A549 treated with AZD9567 at 1 μM for 4 hours (cell line): ENCODE data around the gene GNB1. TPM values are rescaled to one million over a fixed set of nuclear protein-coding genes. Genes with fewer than 3 reads are reported as not detected.

Experiments
- total RNA-seq: library from RNA; stranded (reverse); fragments of 200-300 nt; extraction: Qiagen RNA extraction; gene quantifications from 5 replicates; pipeline ENCODE4 v1.2.3, GENCODE V29; 2022; ENCODE audit not compliant: insufficient read depth

Gene GNB1
- total RNA-seq, result 178 to 303 TPM (median 196 TPM) in 5 replicates

DNA sequence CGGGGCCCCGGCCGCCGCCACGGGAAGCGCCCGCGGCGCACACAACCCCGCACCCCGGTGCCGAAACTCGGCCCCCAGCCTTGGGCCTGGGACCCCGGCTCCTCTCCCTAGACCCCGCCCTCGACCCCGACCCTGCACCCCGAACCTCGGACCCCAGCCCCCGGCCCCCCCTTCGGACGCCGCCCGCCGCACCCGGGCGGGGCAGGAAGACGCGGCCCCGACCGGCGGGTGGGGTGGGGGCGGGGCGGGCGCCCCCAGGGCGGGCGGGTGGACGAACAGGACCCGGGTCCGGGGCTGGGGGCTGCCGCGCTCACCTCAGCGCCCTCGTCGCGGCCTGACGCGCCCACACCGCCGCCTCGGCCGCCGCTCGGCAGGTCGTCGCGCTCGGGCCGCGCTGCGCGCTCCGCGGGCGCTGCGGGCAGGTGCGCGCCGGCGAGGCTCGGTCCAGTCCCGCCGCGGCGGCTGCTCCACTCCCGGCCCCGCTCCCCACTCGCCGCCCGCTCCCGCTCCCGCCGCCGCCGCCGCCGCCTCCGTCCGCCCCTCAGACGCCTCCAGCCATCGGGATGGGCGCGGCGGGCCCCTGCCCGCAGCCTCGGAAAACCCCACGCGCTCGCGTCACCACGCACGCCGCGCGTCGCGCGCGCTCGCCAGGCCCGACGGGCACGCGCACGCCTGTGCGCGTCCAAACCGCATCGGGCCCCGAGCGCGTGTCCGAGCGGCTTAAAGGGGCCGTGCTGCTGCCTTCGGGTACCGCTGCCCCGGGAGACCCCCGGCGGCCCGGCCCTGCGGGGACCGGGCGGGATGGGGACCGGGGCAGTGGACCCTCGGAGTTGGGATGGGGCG, at the start of gene GNB1:
Gene GNB1 (minus strand): TSS at position 582 of the 843 bp plus-strand sequence. CDS start 65,634 bp downstream, outside the sequence.

DNA sequence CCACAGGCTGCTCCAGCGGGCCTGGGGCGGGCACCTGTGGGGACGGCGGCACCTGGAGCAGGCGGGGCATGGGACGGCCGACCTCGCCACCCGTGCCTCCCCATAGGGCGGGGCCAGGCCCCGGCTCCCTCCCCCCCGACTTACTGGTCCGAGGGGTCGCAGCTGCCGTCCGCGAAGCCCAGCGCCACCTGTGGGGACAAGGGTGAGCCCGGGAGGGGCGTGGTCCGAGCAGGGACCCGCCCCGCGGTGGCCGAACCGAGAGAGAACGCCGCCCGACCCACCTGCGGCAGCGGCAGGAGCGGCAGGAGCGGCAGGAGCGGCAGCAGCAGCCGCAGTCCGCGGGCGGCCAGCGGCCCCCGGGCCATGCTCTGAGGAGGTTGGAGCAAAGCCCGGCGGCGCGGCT, 28.0 kb upstream of the GNB1 start, which contains the start of gene TMEM52:
Gene TMEM52 (minus strand): TSS at position 379 of the 403 bp plus-strand sequence. CDS start 14 bp downstream, at position 365.

DNA sequence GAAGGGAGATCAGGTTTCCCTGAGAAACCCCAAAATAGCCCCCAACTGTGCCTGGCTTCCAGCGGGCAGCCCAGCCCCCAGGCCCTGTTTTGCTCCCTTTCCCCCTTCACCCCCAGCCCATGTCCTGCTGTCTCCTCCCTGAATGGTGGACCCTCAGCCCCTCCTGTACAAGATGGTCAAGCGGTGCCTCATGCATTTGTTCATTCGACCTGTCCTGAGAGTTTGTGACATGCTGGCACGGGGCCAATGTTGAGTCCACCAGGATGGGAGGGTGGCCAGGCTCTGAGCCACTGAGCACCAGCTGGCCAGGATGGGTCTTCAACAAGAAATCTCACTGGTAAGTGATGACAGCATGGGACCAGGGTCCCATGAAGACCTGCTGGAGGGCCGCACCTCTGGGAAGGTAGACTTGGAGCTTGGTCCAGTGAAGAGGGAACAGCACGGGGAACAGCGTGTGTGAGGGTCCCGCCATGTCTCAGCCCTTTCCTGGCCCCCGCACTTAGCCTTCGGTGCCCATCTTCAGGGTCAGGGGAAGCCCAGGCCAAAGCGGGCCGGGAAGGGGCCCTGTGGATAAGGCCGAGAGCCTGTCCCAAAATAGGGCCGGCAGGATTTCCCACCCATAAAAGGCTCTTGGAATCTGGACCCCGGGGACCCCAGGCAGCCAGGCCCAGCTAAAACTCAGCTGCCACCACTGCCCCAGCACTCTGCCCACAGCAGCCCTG, 24.2 kb upstream of the GNB1 start, which contains the start of gene CALML6:
Gene CALML6 (plus strand): TSS at position 290 of the 722 bp plus-strand sequence. CDS start 21 bp downstream, at position 311.

DNA sequence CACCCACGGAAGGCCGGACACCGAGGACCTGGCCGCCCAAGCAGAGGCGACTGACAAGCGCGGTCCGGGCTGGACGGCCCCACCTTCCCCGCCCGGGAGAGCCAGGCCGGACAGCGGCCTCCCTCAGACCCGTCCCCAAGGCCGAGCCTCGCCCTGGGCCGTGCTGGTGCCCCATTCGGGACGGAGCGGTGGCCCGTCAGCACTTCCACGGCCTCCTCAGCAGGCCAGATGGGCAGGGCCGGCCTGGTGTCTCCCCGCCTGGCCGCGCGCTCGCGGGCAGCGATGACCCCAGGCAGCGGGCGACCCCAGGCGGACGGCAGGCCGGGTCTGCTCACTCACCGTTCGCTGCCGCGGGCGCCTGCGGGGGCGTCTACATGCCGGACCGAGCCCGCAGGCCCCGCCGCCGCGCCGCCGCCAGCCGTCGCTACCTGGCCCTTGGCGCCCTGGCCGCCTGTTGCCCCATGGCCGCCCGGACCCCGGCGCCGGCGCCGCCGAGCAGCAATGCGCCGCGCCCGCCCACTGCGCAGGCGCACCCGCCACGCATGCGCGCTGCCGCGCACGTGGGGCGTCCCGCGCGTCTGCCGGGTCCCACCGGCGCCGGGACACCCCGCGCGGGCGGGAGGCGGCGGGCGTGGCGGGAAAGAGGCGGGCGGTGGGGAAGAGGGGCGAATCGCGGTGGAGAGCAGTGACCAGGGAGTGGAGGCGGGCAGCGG, 112.8 kb downstream of the GNB1 start, which contains the start of gene NADK:
Gene NADK (minus strand): TSS at position 521 of the 713 bp plus-strand sequence. CDS start 13,064 bp downstream, outside the sequence.

Other genes with a start within 250 kb of the GNB1 start
- gene CDK11B, start 232.1 kb downstream of the GNB1 start, total RNA-seq, result 18.6 to 26.2 TPM (median 25.1 TPM) in 5 replicates
- 10.2 to 13.3 TPM (median 12.6 TPM) in 5 replicates for gene SLC35E2B, start 198.3 kb downstream of the GNB1 start, total RNA-seq
- gene CDK11A, start 166.7 kb downstream of the GNB1 start, total RNA-seq, result 21.7 to 26.3 TPM (median 25.2 TPM) in 5 replicates
- 29.5 to 43.4 TPM (median 41.6 TPM) in 5 replicates for gene NADK, start 112.6 kb downstream of the GNB1 start, total RNA-seq
- 0.16 to 0.42 TPM (median 0.19 TPM) in 4 of 5 replicates, not detected in the other for gene CALML6, start 24.2 kb upstream of the GNB1 start, total RNA-seq
- 1.1 to 1.7 TPM (median 1.2 TPM) in 4 of 5 replicates, not detected in the other for gene TMEM52, start 28.2 kb upstream of the GNB1 start, total RNA-seq
- 0.03 TPM in 1 of 5 replicates, not detected in the others for gene CFAP74, start 112.7 kb upstream of the GNB1 start, total RNA-seq
- gene GABRD, start 128.3 kb upstream of the GNB1 start, total RNA-seq, result 0.28 to 0.50 TPM (median 0.37 TPM) in 4 of 5 replicates, not detected in the other
- 7.9 to 10.7 TPM (median 9.9 TPM) in 5 replicates for gene PRKCZ, start 159.3 kb upstream of the GNB1 start, total RNA-seq